GM12878 (cell line): ENCODE results near the gene TRAPPC12. TPM values are rescaled to one million over a fixed set of nuclear protein-coding genes. Genes with fewer than 3 reads are reported as not detected.

Experiments
- ATAC-seq: fragments of 200-7000 bp; cut with Tn5 transposase; 3 replicates; pipeline ENCODE4 v1.9.1; 2020; ENCODE audit warnings: mild to moderate bottlenecking, moderate library complexity
- BruUV-seq: library from RNA; stranded (reverse); fragments of 400-500 nt; replicated peaks from 2 replicates; lab custom pipeline; 2021; lab: Mats Ljungman, UMichigan
- CTCF ChIA-PET: fragments of 300-600 bp; sonication (Branson Sonifier 250); formaldehyde crosslinking; extraction: SDS; loops from one replicate; lab custom pipeline; 2021; ENCODE audit warnings: inconsistent platforms; lab: Yijun Ruan, JAX
- POLR2A ChIA-PET: fragments of 350-600 bp; formaldehyde crosslinking; extraction: SDS; loops from one replicate; lab custom pipeline; 2021; ENCODE audit warnings: inconsistent platforms; lab: Charles Lee
- RAD21 ChIA-PET: fragments of 300-600 bp; sonication (Branson Sonifier 250); formaldehyde crosslinking; loops from one replicate; lab custom pipeline; 2023; ENCODE audit warnings: antibody characterized with exemption; ENCODE audit not compliant: unreplicated experiment; lab: Charles Lee
- SMC1A ChIA-PET: fragments of 300-600 bp; sonication (Branson Sonifier 250); formaldehyde crosslinking; loops from one replicate; lab custom pipeline; 2023; ENCODE audit not compliant: unreplicated experiment, uncharacterized antibody; lab: Charles Lee
- DNase-seq: peaks from one replicate; pipeline ENCODE4 v3.0.0-alpha.2; 2011; ENCODE audit warnings: low read depth, low spot score
- FAIRE-seq: peaks from 3 replicates; lab custom pipeline; 2011; peaks lifted over from hg19 to GRCh38; lab: Jason Lieb, UNC
- H2AFZ ChIP-seq: 2 replicates; pipeline ENCODE4 v1.6.0; 2011; ENCODE audit warnings: low read depth, low read length, control low read depth; ENCODE audit not compliant: control insufficient read depth
- H3K27ac ChIP-seq: 2 replicates; pipeline ENCODE4 v1.5.1; 2011; ENCODE audit warnings: control low read depth; ENCODE audit not compliant: control insufficient read depth, insufficient read depth
- H3K27me3 ChIP-seq, 2 experiments: replicated peaks in 1 of 2; 2 replicates each; pipeline versions ENCODE4 v1.6.0 to v1.6.1; 2011; ENCODE audit warnings: low read length in 1 of 2; ENCODE audit not compliant: control insufficient read depth in 2 of 2, insufficient read depth in 2 of 2
- H3K36me3 ChIP-seq, 2 experiments: 2 replicates each; pipeline ENCODE4 v1.5.1; 2011; ENCODE audit warnings: low read length in 1 of 2; ENCODE audit not compliant: control insufficient read depth in 2 of 2, insufficient read depth in 2 of 2
- H3K4me1 ChIP-seq: 2 replicates; pipeline ENCODE4 v1.6.1; 2011; ENCODE audit warnings: mild to moderate bottlenecking, low read length, moderate library complexity, mixed read lengths; ENCODE audit not compliant: control insufficient read depth, insufficient read depth
- H3K4me2 ChIP-seq: 2 replicates; pipeline ENCODE4 v1.6.0; 2011; ENCODE audit warnings: control low read depth; ENCODE audit not compliant: control insufficient read depth, insufficient read depth
- H3K4me3 ChIP-seq: fragments of 200-600 bp; sonication (generic); 2 replicates; pipeline ENCODE4 v1.5.1; 2016
- H3K79me2 ChIP-seq: 2 replicates; pipeline ENCODE4 v1.6.0; 2011; ENCODE audit warnings: low read length; ENCODE audit not compliant: control insufficient read depth, insufficient read depth
- H3K9ac ChIP-seq: 2 replicates; pipeline ENCODE4 v1.8.0; 2011; ENCODE audit warnings: low read length, control low read depth, mixed read lengths; ENCODE audit not compliant: control insufficient read depth, insufficient read depth
- H3K9me3 ChIP-seq: replicated peaks from 3 replicates; pipeline ENCODE4 v1.5.1; 2011; ENCODE audit warnings: mild to moderate bottlenecking, low read length; ENCODE audit not compliant: control insufficient read depth, insufficient read depth
- H4K20me1 ChIP-seq: 2 replicates; pipeline ENCODE4 v1.6.0; 2011; ENCODE audit not compliant: control insufficient read depth, insufficient read depth
- ATF3 ChIP-seq: IDR thresholded peaks from 2 replicates; pipeline ENCODE4 v1.6.1; 2011; ENCODE audit warnings: low read depth, mild to moderate bottlenecking, low read length, moderate library complexity, borderline replicate concordance; ENCODE audit errors: extremely low read depth
- BACH1 ChIP-seq: fragments of 450-650 bp; IDR thresholded peaks from 2 replicates; pipeline ENCODE4 v1.6.1; 2017; ENCODE audit warnings: mild to moderate bottlenecking, borderline replicate concordance
- BCL3 ChIP-seq: IDR thresholded peaks from 2 replicates; pipeline ENCODE4 v1.6.1; 2011; ENCODE audit warnings: borderline replicate concordance, low read depth, mild to moderate bottlenecking, moderate library complexity, low read length; ENCODE audit not compliant: insufficient read depth, poor library complexity, severe bottlenecking
- BHLHE40 ChIP-seq, 2 experiments: fragments of 450-650 bp in 1 of 2; IDR thresholded peaks; 2 replicates each; pipeline ENCODE4 v1.6.1; 2011 to 2017; ENCODE audit warnings: low read depth in 2 of 2, borderline replicate concordance in 1 of 2, improper control_type of control experiment in 1 of 2, low read length in 1 of 2, mild to moderate bottlenecking in 1 of 2
- BRCA1 ChIP-seq: IDR thresholded peaks from 2 replicates; pipeline ENCODE4 v1.6.1; 2011; ENCODE audit warnings: low read depth, low read length, improper control_type of control experiment
- CREB1 ChIP-seq: IDR thresholded peaks from 2 replicates; pipeline ENCODE4 v1.6.1; 2012; ENCODE audit warnings: low read depth, mild to moderate bottlenecking, inconsistent platforms
- E4F1 ChIP-seq: fragments of 450-650 bp; IDR thresholded peaks from 2 replicates; pipeline ENCODE4 v1.6.1; 2018; ENCODE audit warnings: borderline replicate concordance, mild to moderate bottlenecking; ENCODE audit not compliant: partially characterized antibody
- ESRRA ChIP-seq: IDR thresholded peaks from 2 replicates; pipeline ENCODE4 v1.6.1; 2012; ENCODE audit warnings: mild to moderate bottlenecking, low read length, improper control_type of control experiment
- FOXM1 ChIP-seq: IDR thresholded peaks from 2 replicates; pipeline ENCODE4 v1.6.1; 2012; ENCODE audit warnings: low read depth, mild to moderate bottlenecking, inconsistent platforms, low read length, moderate library complexity
- JUND ChIP-seq: IDR thresholded peaks from 2 replicates; pipeline ENCODE4 v1.6.1; 2012; ENCODE audit warnings: low read depth, mild to moderate bottlenecking, low read length, improper control_type of control experiment, moderate library complexity
- LARP7 ChIP-seq: fragments of 450-650 bp; IDR thresholded peaks from 2 replicates; pipeline ENCODE4 v1.6.1; 2017; ENCODE audit warnings: mild to moderate bottlenecking
- MEF2A ChIP-seq: IDR thresholded peaks from 2 replicates; pipeline ENCODE4 v1.6.1; 2011; ENCODE audit warnings: low read depth, mild to moderate bottlenecking, low read length, moderate library complexity; ENCODE audit not compliant: insufficient read depth
- PRDM15 ChIP-seq: fragments of 450-650 bp; formaldehyde crosslinking; IDR thresholded peaks from 2 replicates; pipeline ENCODE4 v1.4.0; 2020; ENCODE audit warnings: mild to moderate bottlenecking, moderate library complexity
- RUNX3 ChIP-seq: IDR thresholded peaks from 2 replicates; pipeline ENCODE4 v1.6.1; 2012; ENCODE audit warnings: low read length, inconsistent platforms
- SMC3 ChIP-seq: IDR thresholded peaks from 2 replicates; pipeline ENCODE4 v1.6.1; 2011; ENCODE audit warnings: low read length, improper control_type of control experiment, borderline replicate concordance
- WGBS: methylation state at CpG from one replicate; pipeline ENCODE4 v1.1.6; 2016; ENCODE audit warnings: low lambda C conversion rate; ENCODE audit not compliant: insufficient replicate concordance, insufficient coverage; ENCODE audit errors: missing lambda C conversion rate; 5-methylcytosine and 5-hydroxymethylcytosine counted together
- in situ Hi-C: fragments of 300-500 bp; cut with MboI; formaldehyde crosslinking; loops from 9 replicates; pipeline ENCODE4 v1.14.3; 2018; ENCODE audit warnings: mixed read lengths
- intact Hi-C: fragments of 100-400 bp; cut with micrococcal nuclease; formaldehyde crosslinking; loops from one replicate; pipeline ENCODE4 v1.14.2; 2022; ENCODE audit not compliant: unreplicated experiment
- polyA plus RNA-seq, 11 experiments: library from polyadenylated mRNA; depleted of rRNA in 4 of 11; unstranded in 6 of 11; stranded (reverse) in 5 of 11; fragments of >200 nt; fragmentation: Nextera tagmentation in 4 of 11; fragmentation: Illumina TruSeq in 1 of 11; extraction: Ambion mirVana in 4 of 11; extraction: Trizol in 1 of 11; gene quantifications; 1 replicate in 1 of 11; 2 replicates in 10 of 11; pipeline versions ENCODE4 v1.2.1 to v1.2.3, GENCODE V29; 2011 to 2016; ENCODE audit warnings: inconsistent platforms in 2 of 11, missing spikeins in 2 of 11, low read depth in 1 of 11
- total RNA-seq, 4 experiments: library from RNA; depleted of rRNA in 3 of 4; stranded (reverse); fragments of >200 nt in 3 of 4; fragmentation: Illumina TruSeq in 1 of 4; extraction: Trizol in 1 of 4; gene quantifications; 2 replicates each; pipeline versions ENCODE4 v1.2.1 to v1.2.3, GENCODE V29; 2013 to 2021

TRAPPC12 gene
- total and polyA plus RNA-seq, 10 of the 15 experiments (the other 5 are each of a cell fraction or from before 2014, with no cell fraction given), result 8.6 to 77.1 (median 37.4) TPM

- FAIRE-seq (no peak), DNase-seq (no peak), ATAC-seq (no peak)
- in situ Hi-C loops, result loop anchor here (25.0 kb wide), 1 partner anchor 1341 kb away; no protein-coding TSS in a partner anchor
- H2AFZ ChIP-seq, result no peak overlapping the region
- SMC1A ChIA-PET, result no interaction called here
- H3K36me3 ChIP-seq, result peaks cover 7 to 8% of the 10 kb centered on the region in 2 experiments; a peak in 3 of 4 replicates
- BruUV-seq, result no TSS peak
- POLR2A ChIA-PET, result no interaction called here
- no peaks in the 10 kb centered on the region for H3K79me2 ChIP-seq
- H3K4me3 ChIP-seq, result no peak overlapping the region
- H4K20me1 ChIP-seq, result no peaks in the 10 kb centered on the region
- RAD21 ChIA-PET, result no interaction called here
- no peak overlapping the region for H3K9ac ChIP-seq
- 96% methylated on average over 20 of the region's 20 CpGs for WGBS
- no peaks in the 10 kb centered on the region for H3K4me1 ChIP-seq
- H3K27me3 ChIP-seq, result no peaks in the 10 kb centered on the region
- no peaks in the 10 kb centered on the region for H3K9me3 ChIP-seq
- no peak overlapping the region for H3K27ac ChIP-seq
- CTCF ChIA-PET, result interaction anchor here (1.2 to 3.1 kb wide), 2 partner anchors 9 to 20 kb away, joined by 3 to 8 read pairs; no protein-coding TSS in a partner anchor
- no peak overlapping the region for H3K4me2 ChIP-seq
- intact Hi-C loops, result no loop called here
- TF ChIP-seq LARP7 (no peak), BHLHE40 (IDR thresholded peaks at IDR 0.05; ENCODE audit: borderline replicate concordance in 1 of 2, low read depth in 2 of 2, low read length in 1 of 2) (no peak), ESRRA (no peak), FOXM1 (no peak), CREB1 (no peak), SMC3 (no peak), BACH1 (no peak), ATF3 (no peak), E4F1 (no peak), JUND (no peak), BRCA1 (no peak), RUNX3 (no peak), MEF2A (no peak), BCL3 (no peak), PRDM15 (CRISPR knock-in tag) (no peak)
These were observed 73.9 kb downstream of the TRAPPC12 start for GRCh38 chr2:3453190-3453999.
